NT2/D1 (cell line): ENCODE measurements around the gene ATP6V1G3.

Experiments
- DNase-seq: peaks from one replicate; pipeline ENCODE4 v3.0.0-alpha.2; 2011; ENCODE audit warnings: low read depth, low spot score
- H3K27me3 ChIP-seq: 2 replicates; pipeline ENCODE4 v1.6.0; 2011; ENCODE audit warnings: mild to moderate bottlenecking; ENCODE audit not compliant: insufficient read length, insufficient read depth
- H3K36me3 ChIP-seq: 2 replicates; pipeline ENCODE4 v1.6.1; 2011; ENCODE audit warnings: mild to moderate bottlenecking, low read length, mixed read lengths; ENCODE audit not compliant: insufficient read depth, insufficient read length
- H3K4me1 ChIP-seq: 2 replicates; pipeline ENCODE4 v1.5.1; 2011; ENCODE audit not compliant: insufficient read depth, insufficient read length
- H3K4me3 ChIP-seq: 2 replicates; pipeline ENCODE4 v1.5.1; 2011; ENCODE audit warnings: low read depth; ENCODE audit not compliant: insufficient read length
- H3K9ac ChIP-seq: 2 replicates; pipeline ENCODE4 v1.6.0; 2011; ENCODE audit warnings: low read depth; ENCODE audit not compliant: insufficient read length
- H3K9me3 ChIP-seq: 2 replicates; pipeline ENCODE4 v1.5.1; 2011; ENCODE audit warnings: mild to moderate bottlenecking, low read length; ENCODE audit not compliant: insufficient read depth
- SUZ12 ChIP-seq: IDR thresholded peaks from 2 replicates; pipeline ENCODE4 v1.6.1; 2011; ENCODE audit not compliant: insufficient read length, insufficient read depth; ENCODE audit errors: extremely low read depth
- YY1 ChIP-seq: IDR thresholded peaks from 2 replicates; pipeline ENCODE4 v1.6.1; 2011; ENCODE audit not compliant: insufficient read length, insufficient read depth
- ZNF274 ChIP-seq: IDR thresholded peaks from 2 replicates; pipeline ENCODE4 v1.6.1; 2011; ENCODE audit warnings: mild to moderate bottlenecking, low read depth, low read length

Gene ATP6V1G3

GRCh38 chr1:198500096-198500495 lies 40.4 kb downstream of the ATP6V1G3 start:
- TF ChIP-seq ZNF274, result no peak
- no peak for TF ChIP-seq SUZ12
- no peak for TF ChIP-seq YY1
- no peak for DNase-seq
- Histone ChIP-seq H3K4me3 (no peak overlapping the region), H3K36me3 (no peaks in the 10 kb centered on the region), H3K4me1 (no peaks in the 10 kb centered on the region), H3K27me3 (no peaks in the 10 kb centered on the region), H3K9me3 (no peaks in the 10 kb centered on the region; the same call in 1 of the 2 replicates), H3K9ac (no peak overlapping the region)

- Histone ChIP-seq H3K9ac (no peak overlapping the region), H3K4me3 (no peak overlapping the region), H3K36me3 (no peaks in the 10 kb centered on the region), H3K27me3 (no peaks in the 10 kb centered on the region), H3K9me3 (no peaks in the 10 kb centered on the region; the same call in 1 of the 2 replicates), H3K4me1 (no peaks in the 10 kb centered on the region)
- TF ChIP-seq SUZ12 (no peak), ZNF274 (no peak), YY1 (no peak)
- DNase-seq, result no peak
Measured at GRCh38 chr1:198499588-198499987, 40.9 kb downstream of the ATP6V1G3 start.

- H3K27me3 ChIP-seq, result no peaks in the 10 kb centered on the region
- H3K9me3 ChIP-seq, result no peaks in the 10 kb centered on the region; the same call in 1 of the 2 replicates
- DNase-seq, result no peak
- no peaks in the 10 kb centered on the region for H3K4me1 ChIP-seq
- no peak overlapping the region for H3K9ac ChIP-seq
- no peak for TF ChIP-seq ZNF274
- no peak for TF ChIP-seq YY1
- no peak for TF ChIP-seq SUZ12
- H3K4me3 ChIP-seq, result no peak overlapping the region
- no peaks in the 10 kb centered on the region for H3K36me3 ChIP-seq
Measured at GRCh38 chr1:198498881-198499280, 41.6 kb downstream of the ATP6V1G3 start.

- DNase-seq, result no peak
- no peaks in the 10 kb centered on the region for H3K4me1 ChIP-seq
- TF ChIP-seq ZNF274 (no peak), YY1 (no peak), SUZ12 (no peak)
Measured at GRCh38 chr1:198498103-198498385, 42.4 kb downstream of the ATP6V1G3 start.

GRCh38 chr1:198497326-198498102 lies 43.0 kb downstream of the ATP6V1G3 start:
- no peaks in the 10 kb centered on the region for H3K9me3 ChIP-seq
- no peak overlapping the region for H3K9ac ChIP-seq
- H3K27me3 ChIP-seq, result no peaks in the 10 kb centered on the region
- TF ChIP-seq ZNF274 (no peak), SUZ12 (no peak), YY1 (no peak)
- H3K36me3 ChIP-seq, result no peaks in the 10 kb centered on the region
- H3K4me1 ChIP-seq, result no peaks in the 10 kb centered on the region
- DNase-seq, result no peak
- H3K4me3 ChIP-seq, result no peak overlapping the region

More at GRCh38 chr1:198498103-198498385, 42.4 kb downstream of the ATP6V1G3 start:
- Histone ChIP-seq H3K9ac (no peak overlapping the region), H3K9me3 (no peaks in the 10 kb centered on the region), H3K4me3 (no peak overlapping the region), H3K27me3 (no peaks in the 10 kb centered on the region), H3K36me3 (no peaks in the 10 kb centered on the region)

GRCh38 chr1:198496216-198497143 lies 44.0 kb downstream of the ATP6V1G3 start:
- no peaks in the 10 kb centered on the region for H3K9me3 ChIP-seq
- H3K27me3 ChIP-seq, result no peaks in the 10 kb centered on the region
- H3K4me3 ChIP-seq, result no peak overlapping the region
- TF ChIP-seq ZNF274 (no peak), YY1 (no peak), SUZ12 (no peak)
- no peak overlapping the region for H3K9ac ChIP-seq
- H3K4me1 ChIP-seq, result no peaks in the 10 kb centered on the region
- H3K36me3 ChIP-seq, result no peaks in the 10 kb centered on the region
- DNase-seq, result no peak

- no peaks in the 10 kb centered on the region for H3K9me3 ChIP-seq
- no peak overlapping the region for H3K4me3 ChIP-seq
- H3K27me3 ChIP-seq, result no peaks in the 10 kb centered on the region
- no peak overlapping the region for H3K9ac ChIP-seq
- no peak for TF ChIP-seq ZNF274
- TF ChIP-seq YY1, result no peak
- TF ChIP-seq SUZ12, result no peak
- H3K36me3 ChIP-seq, result no peaks in the 10 kb centered on the region
- DNase-seq, result no peak
- H3K4me1 ChIP-seq, result no peaks in the 10 kb centered on the region
Measured at GRCh38 chr1:198495631-198496030, 44.8 kb downstream of the ATP6V1G3 start.
